ENCODE data around the gene MARK3.

- TF ChIP-seq CTCF (optimal IDR thresholded peaks at IDR 0.05 in 1 of 3, IDR thresholded peaks at IDR 0.05 in 1 of 3, conservative IDR thresholded peaks at IDR 0.05 in 1 of 3; ENCODE audit: extremely low read depth in 1 of 3, insufficient read depth in 2 of 3, low read length in 3 of 3) (peak; percentile 15 to 74 (median 69)), EZH2 (IDR thresholded peaks at IDR 0.05; ENCODE audit: low read length) (no peak)
Observed at GRCh38 chr14:103393676-103394626, 8.7 kb downstream of the MARK3 start.
